AG04450 (cell line): ENCODE results near the gene PLCL1. TPM values are rescaled to one million over a fixed set of nuclear protein-coding genes. Genes with fewer than 3 reads are reported as not detected.

Experiments
- CTCF ChIA-PET: fragments of 300-600, 350-600 bp; formaldehyde crosslinking; extraction: SDS; loops from one replicate; lab custom pipeline; 2022; ENCODE audit warnings: antibody characterized with exemption, inconsistent platforms; lab: Charles Lee
- POLR2A ChIA-PET: fragments of 350-600 bp; formaldehyde crosslinking; extraction: SDS; loops from one replicate; lab custom pipeline; 2021; ENCODE audit warnings: antibody characterized with exemption, inconsistent platforms; lab: Yijun Ruan, JAX
- DNase-seq: peaks from one replicate; pipeline ENCODE4 v3.0.0-alpha.2; 2011; ENCODE audit warnings: low read depth, low spot score
- H3K27ac ChIP-seq: one replicate; pipeline ENCODE4 v1.5.1; 2012; ENCODE audit warnings: low read depth, low read length, control low read depth
- H3K27me3 ChIP-seq: one replicate; pipeline ENCODE4 v1.6.0; 2012; ENCODE audit warnings: low read length; ENCODE audit not compliant: control insufficient read depth, insufficient read depth
- H3K4me3 ChIP-seq: 2 replicates; pipeline ENCODE4 v1.5.1; 2011; ENCODE audit warnings: mild to moderate bottlenecking, low read depth, low read length, control low read depth
- H3K9me3 ChIP-seq: 2 replicates; pipeline ENCODE4 v1.5.1; 2012; ENCODE audit warnings: low read length; ENCODE audit not compliant: control insufficient read depth, insufficient read depth
- polyA plus RNA-seq: library from polyadenylated mRNA; depleted of rRNA; stranded (reverse); fragments of >200 nt; gene quantifications from 2 replicates; pipeline ENCODE4 v1.2.3, GENCODE V29; 2011
- TF ChIP-seq, protein P1 (sequence below): IDR thresholded peaks from 2 replicates; pipeline ENCODE4 v1.5.1; 2011; ENCODE audit warnings: low read depth, low read length, control low read depth, inconsistent platforms

The PLCL1 gene
- polyA plus RNA-seq, 1 experiment, result 0.43 TPM

DNA sequence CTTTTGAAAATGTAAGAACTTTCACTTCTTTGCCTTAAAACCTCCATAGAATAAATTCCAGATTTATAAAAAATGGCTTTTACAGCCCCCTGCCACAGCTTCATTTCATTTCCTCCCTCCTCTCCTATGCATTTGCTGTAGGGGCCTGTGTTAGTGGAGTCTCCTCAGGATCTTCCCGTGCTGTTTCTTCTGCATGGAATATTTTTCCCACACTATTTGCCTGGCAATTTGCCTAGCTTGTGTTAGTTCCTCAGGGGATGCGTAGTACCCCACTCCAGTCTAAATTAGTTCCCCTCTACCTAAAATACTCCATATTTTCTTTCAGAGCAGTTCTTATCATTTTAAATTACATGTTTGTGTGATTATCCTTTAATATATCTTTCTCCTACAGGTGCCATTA, 262.2 kb downstream of the PLCL1 start:
- H3K4me3 ChIP-seq, result no peak overlapping the region

DNA sequence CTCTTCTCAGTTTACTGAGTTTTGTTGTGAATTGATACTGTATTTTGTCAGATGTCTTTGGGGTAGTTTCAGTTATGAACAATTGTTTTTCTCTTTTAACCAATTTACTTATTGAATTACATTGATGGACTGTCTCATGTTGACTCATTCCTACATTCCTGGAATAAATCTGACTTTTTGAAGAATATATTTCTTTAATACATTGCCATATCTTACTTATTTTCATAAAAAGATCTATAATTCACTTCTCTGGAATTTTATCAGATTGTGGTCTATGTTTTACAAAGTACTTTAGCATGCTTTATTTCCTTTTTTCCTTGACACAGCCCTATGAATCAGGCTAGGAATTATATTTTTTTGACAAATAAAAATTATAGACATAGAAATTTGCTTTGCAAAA, 268.3 kb downstream of the PLCL1 start:
- no peaks in the 10 kb centered on the region for H3K27me3 ChIP-seq
- no peak for DNase-seq
- TF ChIP-seq, protein P1, sequence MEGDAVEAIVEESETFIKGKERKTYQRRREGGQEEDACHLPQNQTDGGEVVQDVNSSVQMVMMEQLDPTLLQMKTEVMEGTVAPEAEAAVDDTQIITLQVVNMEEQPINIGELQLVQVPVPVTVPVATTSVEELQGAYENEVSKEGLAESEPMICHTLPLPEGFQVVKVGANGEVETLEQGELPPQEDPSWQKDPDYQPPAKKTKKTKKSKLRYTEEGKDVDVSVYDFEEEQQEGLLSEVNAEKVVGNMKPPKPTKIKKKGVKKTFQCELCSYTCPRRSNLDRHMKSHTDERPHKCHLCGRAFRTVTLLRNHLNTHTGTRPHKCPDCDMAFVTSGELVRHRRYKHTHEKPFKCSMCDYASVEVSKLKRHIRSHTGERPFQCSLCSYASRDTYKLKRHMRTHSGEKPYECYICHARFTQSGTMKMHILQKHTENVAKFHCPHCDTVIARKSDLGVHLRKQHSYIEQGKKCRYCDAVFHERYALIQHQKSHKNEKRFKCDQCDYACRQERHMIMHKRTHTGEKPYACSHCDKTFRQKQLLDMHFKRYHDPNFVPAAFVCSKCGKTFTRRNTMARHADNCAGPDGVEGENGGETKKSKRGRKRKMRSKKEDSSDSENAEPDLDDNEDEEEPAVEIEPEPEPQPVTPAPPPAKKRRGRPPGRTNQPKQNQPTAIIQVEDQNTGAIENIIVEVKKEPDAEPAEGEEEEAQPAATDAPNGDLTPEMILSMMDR, result no peak
- ChIA-PET POLR2A (no interaction called here), CTCF (no interaction called here)
- no peak overlapping the region for H3K27ac ChIP-seq
- no peaks in the 10 kb centered on the region for H3K9me3 ChIP-seq
- H3K4me3 ChIP-seq, result no peak overlapping the region

More for the DNA sequence above, 262.2 kb downstream of the PLCL1 start:
- Histone ChIP-seq H3K27ac (no peak overlapping the region), H3K27me3 (no peaks in the 10 kb centered on the region), H3K9me3 (no peaks in the 10 kb centered on the region)
- DNase-seq, result no peak
- ChIA-PET POLR2A (no interaction called here), CTCF (interaction anchor here (0.7 to 1.1 kb wide), 3 partner anchors 38 to 265 kb away, joined by 3 to 6 read pairs (median 6); no protein-coding TSS in a partner anchor)
- TF ChIP-seq, protein P1, result no peak

DNA sequence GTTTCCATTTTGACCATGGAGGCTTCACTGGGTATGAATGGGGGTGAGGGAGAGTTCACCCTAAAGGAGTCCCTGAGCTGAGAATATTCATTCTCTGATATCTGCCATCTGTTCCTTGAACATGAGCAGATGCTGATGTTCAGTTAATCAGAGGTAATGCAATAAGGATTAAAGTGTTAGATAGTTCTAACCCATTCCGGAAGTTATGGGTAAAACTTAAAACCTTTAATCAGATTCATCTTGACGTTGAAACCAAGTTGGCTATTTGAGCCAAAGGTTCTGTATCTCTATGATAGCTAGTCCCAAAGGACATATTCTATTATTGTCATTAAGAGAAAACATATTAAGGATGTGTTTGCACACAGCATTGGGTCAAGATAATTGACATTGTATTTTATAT, 268.9 kb downstream of the PLCL1 start:
- Histone ChIP-seq H3K4me3 (no peak overlapping the region), H3K27me3 (no peaks in the 10 kb centered on the region), H3K27ac (no peak overlapping the region), H3K9me3 (no peaks in the 10 kb centered on the region)
- TF ChIP-seq, protein P1, result no peak
- ChIA-PET POLR2A (no interaction called here), CTCF (no interaction called here)
- no peak for DNase-seq

DNA sequence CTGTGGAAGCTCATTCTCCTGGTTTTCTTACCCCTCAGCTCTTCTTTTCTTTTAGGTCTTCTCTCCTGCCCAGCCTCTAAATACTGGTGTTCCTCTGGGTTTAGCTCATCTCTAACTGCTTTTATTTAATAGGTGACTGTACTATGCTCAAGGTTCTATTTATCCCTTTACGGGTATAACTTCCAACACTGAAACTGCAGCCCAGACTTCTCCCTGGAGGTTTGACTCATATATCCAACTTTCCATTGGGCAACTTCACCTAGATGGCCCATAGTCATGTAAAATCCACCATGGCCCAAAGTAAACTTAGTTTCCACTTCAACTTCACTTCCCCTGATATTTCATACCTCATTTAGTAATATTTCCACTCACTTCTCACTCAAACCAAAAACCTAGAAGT, 273.1 kb downstream of the PLCL1 start:
- TF ChIP-seq, protein P1, result no peak
- no peak for DNase-seq
- ChIA-PET CTCF (interaction anchor here (0.5 kb wide), 1 partner anchor 276 kb away, joined by 3 read pairs; no protein-coding TSS in a partner anchor), POLR2A (no interaction called here)
- Histone ChIP-seq H3K4me3 (no peak overlapping the region), H3K27me3 (no peaks in the 10 kb centered on the region), H3K9me3 (no peaks in the 10 kb centered on the region), H3K27ac (no peak overlapping the region)

DNA sequence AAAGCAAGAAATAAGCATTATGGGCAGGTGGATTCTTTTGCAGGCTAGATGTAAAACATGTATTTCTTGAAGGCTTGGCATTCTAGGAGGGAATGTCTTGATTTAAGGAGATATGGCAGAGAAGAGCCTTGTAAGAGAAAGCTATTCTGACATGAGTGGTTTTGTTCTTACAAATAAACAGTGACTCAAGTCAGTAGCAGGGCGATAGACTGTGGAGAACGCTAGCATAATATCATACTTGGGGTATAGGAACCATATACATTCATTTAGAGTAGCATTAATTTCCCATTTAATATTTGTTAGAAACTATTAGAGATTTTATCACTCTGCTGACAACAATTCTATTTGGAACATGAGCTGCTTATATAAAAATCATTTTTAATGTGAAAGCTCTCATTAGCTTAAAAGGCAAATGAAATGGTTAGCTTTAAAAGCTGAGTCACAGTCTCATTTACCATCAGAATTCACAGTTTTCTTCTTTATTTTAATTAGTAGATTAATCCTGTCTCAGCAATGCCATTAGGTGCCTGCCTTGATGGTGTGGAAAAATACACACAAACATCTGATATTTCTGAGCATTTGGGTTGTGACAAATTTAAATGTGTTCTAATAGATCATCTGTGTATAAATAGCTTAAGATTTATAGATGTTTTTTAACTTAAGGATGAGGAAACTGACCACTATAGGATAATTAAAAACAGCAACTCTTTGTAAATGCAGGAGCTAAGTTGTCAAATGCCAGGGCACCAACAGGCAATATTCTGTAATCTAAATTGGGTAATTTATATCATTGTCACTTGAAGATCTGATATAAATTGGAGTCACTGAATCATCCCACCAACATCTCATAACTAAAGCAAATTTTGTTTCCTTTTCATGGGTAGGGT, 276.7 kb downstream of the PLCL1 start:
- Histone ChIP-seq H3K27ac (no peak overlapping the region), H3K27me3 (no peaks in the 10 kb centered on the region), H3K9me3 (no peaks in the 10 kb centered on the region), H3K4me3 (no peak overlapping the region)
- TF ChIP-seq, protein P1, result no peak
- CTCF ChIA-PET, result no interaction called here
- POLR2A ChIA-PET, result no interaction called here
- DNase-seq, result no peak
